ENCODE measurements around the gene FBXL4.

DNA sequence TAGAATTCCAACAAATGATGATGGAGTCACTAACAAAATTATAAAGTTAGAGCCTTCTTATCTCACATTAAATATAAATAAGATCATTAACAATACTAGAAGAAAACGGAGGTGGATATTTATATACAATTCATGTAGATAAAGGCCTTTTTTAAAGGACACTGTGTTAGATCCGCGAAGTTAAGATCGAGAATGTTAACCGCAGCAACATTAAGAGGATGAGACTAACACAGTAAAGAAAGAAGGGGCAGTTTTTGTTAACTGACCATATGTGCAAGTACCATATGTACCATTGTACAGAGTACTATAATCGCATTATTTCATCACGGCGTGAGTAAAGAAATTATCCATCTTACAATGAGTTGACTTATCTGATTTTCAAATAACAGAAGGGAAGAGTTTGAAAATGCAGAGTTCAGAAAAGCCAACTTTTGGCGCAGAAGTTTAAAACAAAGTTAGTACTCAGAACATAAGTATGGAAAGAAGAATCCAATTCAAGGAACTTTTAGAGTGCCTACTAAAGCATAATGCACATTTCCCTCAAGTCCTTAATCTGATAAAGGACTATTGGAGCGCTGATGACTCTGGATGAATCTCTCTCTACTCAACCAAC is 1.4 kb downstream of the FBXL4 start:
- TF ChIP-seq, protein P1, sequence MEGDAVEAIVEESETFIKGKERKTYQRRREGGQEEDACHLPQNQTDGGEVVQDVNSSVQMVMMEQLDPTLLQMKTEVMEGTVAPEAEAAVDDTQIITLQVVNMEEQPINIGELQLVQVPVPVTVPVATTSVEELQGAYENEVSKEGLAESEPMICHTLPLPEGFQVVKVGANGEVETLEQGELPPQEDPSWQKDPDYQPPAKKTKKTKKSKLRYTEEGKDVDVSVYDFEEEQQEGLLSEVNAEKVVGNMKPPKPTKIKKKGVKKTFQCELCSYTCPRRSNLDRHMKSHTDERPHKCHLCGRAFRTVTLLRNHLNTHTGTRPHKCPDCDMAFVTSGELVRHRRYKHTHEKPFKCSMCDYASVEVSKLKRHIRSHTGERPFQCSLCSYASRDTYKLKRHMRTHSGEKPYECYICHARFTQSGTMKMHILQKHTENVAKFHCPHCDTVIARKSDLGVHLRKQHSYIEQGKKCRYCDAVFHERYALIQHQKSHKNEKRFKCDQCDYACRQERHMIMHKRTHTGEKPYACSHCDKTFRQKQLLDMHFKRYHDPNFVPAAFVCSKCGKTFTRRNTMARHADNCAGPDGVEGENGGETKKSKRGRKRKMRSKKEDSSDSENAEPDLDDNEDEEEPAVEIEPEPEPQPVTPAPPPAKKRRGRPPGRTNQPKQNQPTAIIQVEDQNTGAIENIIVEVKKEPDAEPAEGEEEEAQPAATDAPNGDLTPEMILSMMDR (IDR thresholded peaks at IDR 0.05; ENCODE audit: low read depth, low read length), result no peak
- TF ChIP-seq POLR2A (IDR thresholded peaks at IDR 0.05; ENCODE audit: extremely low read depth, insufficient read length), result no peak
- TF ChIP-seq MYC (IDR thresholded peaks at IDR 0.05; ENCODE audit: low read depth, low read length), result no peak
- TF ChIP-seq, protein P2, sequence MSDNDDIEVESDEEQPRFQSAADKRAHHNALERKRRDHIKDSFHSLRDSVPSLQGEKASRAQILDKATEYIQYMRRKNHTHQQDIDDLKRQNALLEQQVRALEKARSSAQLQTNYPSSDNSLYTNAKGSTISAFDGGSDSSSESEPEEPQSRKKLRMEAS (IDR thresholded peaks at IDR 0.05; ENCODE audit: low read depth, low read length), result no peak

Measured in NB4 (cell line).